ENCODE measurements around the gene DNHD1. TPM values are rescaled to one million over a fixed set of nuclear protein-coding genes. Genes with fewer than 3 reads are reported as not detected.

DNHD1 gene
- total and polyA plus RNA-seq, 9 of the 15 experiments (the other 6 are each of a cell fraction or from before 2014, with no cell fraction given) = 0.82 to 9.7 (median 3.8) TPM

DNA sequence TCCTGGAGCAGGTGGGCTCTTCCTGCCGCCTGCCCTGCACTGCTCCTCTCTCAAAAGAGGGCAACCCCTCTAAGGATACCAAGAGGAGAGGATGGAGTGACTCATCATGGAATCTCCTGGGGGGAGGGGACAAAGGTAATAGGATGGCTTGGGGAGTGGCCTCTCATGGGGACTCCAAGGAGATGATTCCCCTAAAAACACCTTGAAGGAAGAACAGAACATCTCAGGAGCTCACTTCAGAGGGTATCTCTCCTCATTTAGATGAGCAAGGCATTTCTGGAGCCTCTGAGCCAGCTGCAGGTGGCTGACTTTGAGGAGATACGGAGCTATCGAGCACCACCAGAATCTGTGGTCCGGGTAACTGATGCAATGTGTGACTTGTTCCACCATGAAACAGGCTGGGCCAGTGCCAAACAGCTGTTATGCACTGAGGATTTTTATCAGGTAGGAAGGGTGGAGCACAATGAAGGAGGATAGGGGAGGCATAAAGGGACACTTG lies 66.1 kb downstream of the DNHD1 start:
- peaks cover 6% of the 10 kb centered on the region for H3K9me1 ChIP-seq (ENCODE audit: control insufficient read depth, insufficient read depth, low read length)
- ATAC-seq = peak; percentile 83
- CTCF ChIA-PET (ENCODE audit: low intra/inter-chr PET ratio) = no interaction called here
- peak; percentile 87 for FAIRE-seq
- H2AFZ ChIP-seq (ENCODE audit: low read depth, low read length) = no peak overlapping the region; the same call in 1 of the 2 replicates
- peak overlapping the region; percentile 61 for H3K4me2 ChIP-seq (ENCODE audit: insufficient read depth, low read length)
- H3K4me3 ChIP-seq = no peak overlapping the region
- intact Hi-C loops (cut with micrococcal nuclease) = no loop called here
- no TSS peak for BruUV-seq (replicated peaks)
- H3K4me1 ChIP-seq (replicated peaks in 1 of 2; ENCODE audit: control insufficient read depth in 2 of 2, insufficient read depth in 2 of 2, low read length in 2 of 2) = peaks cover 27 to 29% of the 10 kb centered on the region in 2 experiments; a peak in 4 of 5 replicates
- peak overlapping the region in 1 of 2 experiments; percentile 11; a peak in 1 of 4 replicates for H3K9ac ChIP-seq (ENCODE audit: insufficient read depth in 1 of 2, low read depth in 2 of 2, low read length in 2 of 2)
- H3K9me3 ChIP-seq (replicated peaks; ENCODE audit: control insufficient read depth, insufficient read depth, low read depth, low read length) = no peaks in the 10 kb centered on the region
- no peaks in the 10 kb centered on the region for H3K79me2 ChIP-seq (ENCODE audit: control insufficient read depth, insufficient read depth, low read length)
- no peaks in the 10 kb centered on the region for H4K20me1 ChIP-seq (replicated peaks; ENCODE audit: control insufficient read depth, insufficient read depth, low read length)
- 17% methylated on average over 4 of the region's 4 CpGs for WGBS (ENCODE audit: insufficient coverage, low coverage, missing lambda C conversion rate)
- H3K36me3 ChIP-seq (ENCODE audit: control insufficient read depth, insufficient read depth, low read length) = no peaks in the 10 kb centered on the region
- H3K27me3 ChIP-seq (ENCODE audit: control insufficient read depth in 2 of 2, insufficient read depth in 2 of 2, low read length in 2 of 2) = no peaks in the 10 kb centered on the region
- POLR2A ChIA-PET = interaction anchor here (0.7 to 1.9 kb wide), 6 partner anchors 8 to 1701 kb away, joined by 3 to 11 read pairs (median 3); partner anchors contain the start of genes ILK, RRP8 and TAF10
- H3K27ac ChIP-seq (ENCODE audit: extremely low read depth, low read depth, low read length) = no peak overlapping the region; the same call in 2 of the 3 replicates
- in situ Hi-C loops (cut with MboI) = no loop called here
- peak; percentile 70 to 91 (median 80) for DNase-seq (ENCODE audit: extremely low read depth in 1 of 4, low spot score in 3 of 4)
- TF ChIP-seq OTX1 (CRISPR knock-in tag; IDR thresholded peaks at IDR 0.05) = no peak
- TF ChIP-seq ZNF23 (CRISPR knock-in tag; IDR thresholded peaks at IDR 0.05) = no peak
- TF ChIP-seq ZFPM2 (CRISPR knock-in tag; IDR thresholded peaks at IDR 0.05) = no peak
- TF ChIP-seq TRIM28 (IDR thresholded peaks at IDR 0.05) = no peak
- TF ChIP-seq GATAD2A (IDR thresholded peaks at IDR 0.05) = no peak
- no peak for TF ChIP-seq ZFP36 (IDR thresholded peaks at IDR 0.05; ENCODE audit: low read depth, low read length, partially characterized antibody)
- no peak for TF ChIP-seq CBX8 (IDR thresholded peaks at IDR 0.05; ENCODE audit: borderline replicate concordance, extremely low read depth, low read depth, low read length, poor library complexity, severe bottlenecking)
- TF ChIP-seq, protein P1, sequence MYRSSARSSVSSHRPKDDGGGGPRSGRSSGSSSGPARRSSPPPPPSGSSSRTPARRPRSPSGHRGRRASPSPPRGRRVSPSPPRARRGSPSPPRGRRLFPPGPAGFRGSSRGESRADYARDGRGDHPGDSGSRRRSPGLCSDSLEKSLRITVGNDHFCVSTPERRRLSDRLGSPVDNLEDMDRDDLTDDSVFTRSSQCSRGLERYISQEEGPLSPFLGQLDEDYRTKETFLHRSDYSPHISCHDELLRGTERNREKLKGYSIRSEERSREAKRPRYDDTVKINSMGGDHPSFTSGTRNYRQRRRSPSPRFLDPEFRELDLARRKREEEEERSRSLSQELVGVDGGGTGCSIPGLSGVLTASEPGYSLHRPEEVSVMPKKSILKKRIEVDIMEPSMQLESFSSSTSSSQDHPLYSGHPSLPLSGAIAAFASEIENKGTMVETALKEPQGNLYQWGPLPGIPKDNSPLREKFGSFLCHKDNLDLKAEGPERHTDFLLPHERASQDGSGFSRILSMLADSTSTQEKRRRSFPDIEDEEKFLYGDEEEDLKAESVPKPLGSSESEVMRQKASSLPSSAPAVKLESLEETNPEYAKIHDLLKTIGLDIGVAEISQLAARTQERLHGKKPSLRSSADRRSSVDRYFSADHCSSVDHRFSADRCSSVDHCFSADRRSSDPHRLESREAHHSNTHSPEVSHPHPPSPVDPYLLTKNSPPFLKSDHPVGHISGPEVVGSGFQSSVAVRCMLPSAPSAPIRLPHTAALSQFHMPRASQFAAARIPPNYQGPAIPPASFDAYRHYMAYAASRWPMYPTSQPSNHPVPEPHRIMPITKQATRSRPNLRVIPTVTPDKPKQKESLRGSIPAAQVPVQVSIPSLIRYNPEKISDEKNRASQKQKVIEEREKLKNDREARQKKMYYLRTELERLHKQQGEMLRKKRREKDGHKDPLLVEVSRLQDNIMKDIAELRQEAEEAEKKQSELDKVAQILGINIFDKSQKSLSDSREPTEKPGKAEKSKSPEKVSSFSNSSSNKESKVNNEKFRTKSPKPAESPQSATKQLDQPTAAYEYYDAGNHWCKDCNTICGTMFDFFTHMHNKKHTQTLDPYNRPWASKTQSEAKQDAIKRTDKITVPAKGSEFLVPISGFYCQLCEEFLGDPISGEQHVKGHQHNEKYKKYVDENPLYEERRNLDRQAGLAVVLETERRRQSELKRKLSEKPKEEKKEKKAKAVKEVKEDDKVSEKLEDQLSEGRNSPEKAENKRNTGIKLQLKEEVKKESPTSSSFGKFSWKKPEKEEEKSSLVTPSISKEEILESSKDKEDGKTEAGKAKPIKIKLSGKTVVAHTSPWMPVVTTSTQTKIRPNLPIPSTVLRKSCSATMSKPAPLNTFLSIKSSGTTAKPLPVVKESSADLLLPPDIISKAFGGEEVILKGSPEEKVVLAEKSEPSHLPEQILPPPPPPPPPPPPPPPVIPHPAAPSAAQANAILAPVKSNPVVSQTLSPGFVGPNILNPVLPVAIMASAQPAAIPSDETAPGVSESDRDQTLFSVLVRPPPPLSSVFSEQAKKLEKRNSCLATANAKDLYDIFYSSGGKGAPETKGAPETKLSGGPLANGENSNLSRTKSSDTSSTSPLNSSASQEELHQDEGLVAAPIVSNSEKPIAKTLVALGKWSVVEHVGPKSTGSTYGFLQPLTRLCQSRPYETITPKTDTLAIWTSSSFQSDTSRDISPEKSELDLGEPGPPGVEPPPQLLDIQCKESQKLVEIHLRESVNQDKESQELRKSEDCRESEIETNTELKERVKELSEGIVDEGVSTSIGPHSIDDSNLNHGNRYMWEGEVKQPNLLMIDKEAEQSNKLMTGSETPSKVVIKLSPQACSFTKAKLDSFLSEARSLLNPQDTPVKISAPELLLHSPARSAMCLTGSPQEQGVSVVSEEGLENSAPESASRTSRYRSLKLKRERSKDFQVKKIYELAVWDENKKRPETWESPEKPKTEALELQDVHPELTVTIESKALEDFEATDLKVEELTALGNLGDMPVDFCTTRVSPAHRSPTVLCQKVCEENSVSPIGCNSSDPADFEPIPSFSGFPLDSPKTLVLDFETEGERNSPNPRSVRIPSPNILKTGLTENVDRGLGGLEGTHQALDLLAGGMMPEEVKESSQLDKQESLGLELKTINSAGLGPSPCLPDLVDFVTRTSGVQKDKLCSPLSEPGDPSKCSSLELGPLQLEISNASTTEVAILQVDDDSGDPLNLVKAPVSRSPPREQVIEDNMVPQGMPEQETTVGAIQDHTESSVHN (IDR thresholded peaks at IDR 0.05; ENCODE audit: borderline replicate concordance in 1 of 2, low read depth in 1 of 2) = peak in 1 of 2 experiments; percentile 91; a peak in 2 of 4 replicates
- no peak for TF ChIP-seq NCOA2 (IDR thresholded peaks at IDR 0.05; ENCODE audit: partially characterized antibody in 2 of 2)
- TF ChIP-seq, protein P2, sequence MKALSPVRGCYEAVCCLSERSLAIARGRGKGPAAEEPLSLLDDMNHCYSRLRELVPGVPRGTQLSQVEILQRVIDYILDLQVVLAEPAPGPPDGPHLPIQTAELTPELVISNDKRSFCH (CRISPR knock-in tag; IDR thresholded peaks at IDR 0.05) = no peak
- TF ChIP-seq, protein P2 (tag; IDR thresholded peaks at IDR 0.05) = no peak
- TF ChIP-seq HNRNPH1 (optimal IDR thresholded peaks at IDR 0.05; ENCODE audit: low read depth, low read length) = no peak
- TF ChIP-seq, protein P3, sequence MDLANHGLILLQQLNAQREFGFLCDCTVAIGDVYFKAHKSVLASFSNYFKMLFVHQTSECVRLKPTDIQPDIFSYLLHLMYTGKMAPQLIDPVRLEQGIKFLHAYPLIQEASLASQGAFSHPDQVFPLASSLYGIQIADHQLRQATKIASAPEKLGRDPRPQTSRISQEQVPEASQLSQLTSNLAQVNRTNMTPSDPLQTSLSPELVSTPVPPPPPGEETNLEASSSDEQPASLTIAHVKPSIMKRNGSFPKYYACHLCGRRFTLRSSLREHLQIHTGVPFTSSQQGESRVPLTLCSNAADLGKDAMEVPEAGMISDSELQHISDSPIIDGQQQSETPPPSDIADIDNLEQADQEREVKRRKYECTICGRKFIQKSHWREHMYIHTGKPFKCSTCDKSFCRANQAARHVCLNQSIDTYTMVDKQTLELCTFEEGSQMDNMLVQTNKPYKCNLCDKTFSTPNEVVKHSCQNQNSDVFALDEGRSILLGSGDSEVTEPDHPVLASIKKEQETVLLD (IDR thresholded peaks at IDR 0.05) = no peak
